Suprapubic skin (tissue), 3 donors: ENCODE measurements around the gene SLAMF1.

Experiments used
- POLR2AphosphoS5 ChIP-seq, 3 donors: sonication (generic); formaldehyde crosslinking; IDR thresholded peaks; one replicate each; pipeline ENCODE4 v1.6.1; 2017; ENCODE audit warnings: antibody characterized with exemption in 3 of 3
- TF ChIP-seq, protein P1 (sequence below), 2 donors: fragments of 200-600 bp in 1 of 2; fragments of 450-650 bp in 1 of 2; sonication (generic) in 1 of 2; IDR thresholded peaks; one replicate each; pipeline ENCODE4 v1.5.1; 2016 to 2019; ENCODE audit warnings: antibody characterized with exemption in 2 of 2, mild to moderate bottlenecking in 1 of 2, moderate library complexity in 1 of 2

DNA sequence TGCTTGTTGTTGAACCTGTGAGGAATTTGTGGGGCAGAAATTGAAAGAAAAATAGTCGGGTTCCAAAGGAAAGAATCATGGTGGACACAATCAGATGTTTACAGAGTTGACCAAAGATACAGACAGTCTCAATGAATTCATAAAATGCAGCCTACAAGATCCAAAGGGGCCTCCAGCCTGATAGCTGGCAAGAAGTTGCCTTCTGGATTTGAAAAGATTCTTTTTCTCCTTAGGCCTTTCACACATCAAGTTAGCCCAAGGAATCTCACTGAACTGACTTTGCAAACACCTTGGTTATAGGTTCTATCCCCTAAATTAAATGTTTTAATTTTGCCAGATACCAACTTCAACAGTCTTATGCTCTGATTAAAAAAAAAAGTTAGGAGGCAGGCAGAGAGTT lies 21.5 kb downstream of the SLAMF1 start:
- no peak for TF ChIP-seq POLR2AphosphoS5 (IDR thresholded peaks at IDR 0.05)
- TF ChIP-seq, protein P1, sequence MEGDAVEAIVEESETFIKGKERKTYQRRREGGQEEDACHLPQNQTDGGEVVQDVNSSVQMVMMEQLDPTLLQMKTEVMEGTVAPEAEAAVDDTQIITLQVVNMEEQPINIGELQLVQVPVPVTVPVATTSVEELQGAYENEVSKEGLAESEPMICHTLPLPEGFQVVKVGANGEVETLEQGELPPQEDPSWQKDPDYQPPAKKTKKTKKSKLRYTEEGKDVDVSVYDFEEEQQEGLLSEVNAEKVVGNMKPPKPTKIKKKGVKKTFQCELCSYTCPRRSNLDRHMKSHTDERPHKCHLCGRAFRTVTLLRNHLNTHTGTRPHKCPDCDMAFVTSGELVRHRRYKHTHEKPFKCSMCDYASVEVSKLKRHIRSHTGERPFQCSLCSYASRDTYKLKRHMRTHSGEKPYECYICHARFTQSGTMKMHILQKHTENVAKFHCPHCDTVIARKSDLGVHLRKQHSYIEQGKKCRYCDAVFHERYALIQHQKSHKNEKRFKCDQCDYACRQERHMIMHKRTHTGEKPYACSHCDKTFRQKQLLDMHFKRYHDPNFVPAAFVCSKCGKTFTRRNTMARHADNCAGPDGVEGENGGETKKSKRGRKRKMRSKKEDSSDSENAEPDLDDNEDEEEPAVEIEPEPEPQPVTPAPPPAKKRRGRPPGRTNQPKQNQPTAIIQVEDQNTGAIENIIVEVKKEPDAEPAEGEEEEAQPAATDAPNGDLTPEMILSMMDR (IDR thresholded peaks at IDR 0.05): no peak
